GM06990 (cell line): Measurements from ENCODE around the gene SOAT2.

ENCODE experiments used
- DNase-seq: peaks from one replicate; pipeline ENCODE4 v3.0.0-alpha.2; 2011; ENCODE audit not compliant: insufficient read length; ENCODE audit errors: extremely low read depth
- H3K27me3 ChIP-seq: replicated peaks from 2 replicates; pipeline ENCODE4 v1.6.0; 2011; ENCODE audit warnings: low read length; ENCODE audit not compliant: control insufficient read depth, insufficient read depth
- H3K36me3 ChIP-seq: 2 replicates; pipeline ENCODE4 v1.5.1; 2011; ENCODE audit warnings: low read length; ENCODE audit not compliant: control insufficient read depth, insufficient read depth
- H3K4me3 ChIP-seq: replicated peaks from 2 replicates; pipeline ENCODE4 v1.5.1; 2011; ENCODE audit warnings: low read depth, mild to moderate bottlenecking, control low read depth, low read length
- TF ChIP-seq, protein P1 (sequence below): IDR thresholded peaks from 2 replicates; pipeline ENCODE4 v1.5.1; 2011; ENCODE audit warnings: low read length, control low read depth, mild to moderate bottlenecking, inconsistent platforms; ENCODE audit not compliant: insufficient read depth, poor library complexity, severe bottlenecking

Gene SOAT2

DNA sequence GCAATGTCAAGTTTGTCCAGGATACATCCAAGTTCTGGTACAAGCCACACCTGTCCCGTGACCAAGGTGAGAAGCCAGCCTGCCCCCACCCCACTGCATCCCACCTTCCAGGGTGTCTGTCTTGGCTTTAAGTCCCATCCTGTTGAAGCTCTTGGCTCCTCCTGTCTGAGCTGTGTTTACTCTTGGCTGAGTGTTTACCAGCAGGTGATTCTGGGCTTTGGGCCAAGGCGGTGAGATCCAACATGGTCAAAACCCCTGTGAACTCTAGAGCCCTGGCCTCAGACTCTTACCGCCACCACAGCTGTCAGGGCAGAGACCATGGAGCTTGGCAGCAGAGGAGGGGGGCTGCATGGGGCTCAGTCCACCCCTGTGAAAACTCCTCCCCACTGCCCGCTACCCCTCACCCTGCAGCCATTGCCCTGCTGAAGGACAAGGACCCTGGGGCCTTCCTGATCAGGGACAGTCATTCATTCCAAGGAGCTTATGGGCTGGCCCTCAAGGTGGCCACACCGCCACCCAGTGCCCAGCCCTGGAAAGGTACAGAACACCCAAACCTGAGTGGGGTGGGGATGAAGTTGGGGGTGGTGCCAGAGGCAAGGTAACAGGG is 41.8 kb upstream of the SOAT2 start:
- TF ChIP-seq, protein P1, sequence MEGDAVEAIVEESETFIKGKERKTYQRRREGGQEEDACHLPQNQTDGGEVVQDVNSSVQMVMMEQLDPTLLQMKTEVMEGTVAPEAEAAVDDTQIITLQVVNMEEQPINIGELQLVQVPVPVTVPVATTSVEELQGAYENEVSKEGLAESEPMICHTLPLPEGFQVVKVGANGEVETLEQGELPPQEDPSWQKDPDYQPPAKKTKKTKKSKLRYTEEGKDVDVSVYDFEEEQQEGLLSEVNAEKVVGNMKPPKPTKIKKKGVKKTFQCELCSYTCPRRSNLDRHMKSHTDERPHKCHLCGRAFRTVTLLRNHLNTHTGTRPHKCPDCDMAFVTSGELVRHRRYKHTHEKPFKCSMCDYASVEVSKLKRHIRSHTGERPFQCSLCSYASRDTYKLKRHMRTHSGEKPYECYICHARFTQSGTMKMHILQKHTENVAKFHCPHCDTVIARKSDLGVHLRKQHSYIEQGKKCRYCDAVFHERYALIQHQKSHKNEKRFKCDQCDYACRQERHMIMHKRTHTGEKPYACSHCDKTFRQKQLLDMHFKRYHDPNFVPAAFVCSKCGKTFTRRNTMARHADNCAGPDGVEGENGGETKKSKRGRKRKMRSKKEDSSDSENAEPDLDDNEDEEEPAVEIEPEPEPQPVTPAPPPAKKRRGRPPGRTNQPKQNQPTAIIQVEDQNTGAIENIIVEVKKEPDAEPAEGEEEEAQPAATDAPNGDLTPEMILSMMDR: peak; percentile 37
- Histone ChIP-seq H3K27me3 (no peaks in the 10 kb centered on the region; the same call in 1 of the 2 replicates), H3K4me3 (no peak overlapping the region), H3K36me3 (peaks cover 12% of the 10 kb centered on the region)
- DNase-seq: no peak

DNA sequence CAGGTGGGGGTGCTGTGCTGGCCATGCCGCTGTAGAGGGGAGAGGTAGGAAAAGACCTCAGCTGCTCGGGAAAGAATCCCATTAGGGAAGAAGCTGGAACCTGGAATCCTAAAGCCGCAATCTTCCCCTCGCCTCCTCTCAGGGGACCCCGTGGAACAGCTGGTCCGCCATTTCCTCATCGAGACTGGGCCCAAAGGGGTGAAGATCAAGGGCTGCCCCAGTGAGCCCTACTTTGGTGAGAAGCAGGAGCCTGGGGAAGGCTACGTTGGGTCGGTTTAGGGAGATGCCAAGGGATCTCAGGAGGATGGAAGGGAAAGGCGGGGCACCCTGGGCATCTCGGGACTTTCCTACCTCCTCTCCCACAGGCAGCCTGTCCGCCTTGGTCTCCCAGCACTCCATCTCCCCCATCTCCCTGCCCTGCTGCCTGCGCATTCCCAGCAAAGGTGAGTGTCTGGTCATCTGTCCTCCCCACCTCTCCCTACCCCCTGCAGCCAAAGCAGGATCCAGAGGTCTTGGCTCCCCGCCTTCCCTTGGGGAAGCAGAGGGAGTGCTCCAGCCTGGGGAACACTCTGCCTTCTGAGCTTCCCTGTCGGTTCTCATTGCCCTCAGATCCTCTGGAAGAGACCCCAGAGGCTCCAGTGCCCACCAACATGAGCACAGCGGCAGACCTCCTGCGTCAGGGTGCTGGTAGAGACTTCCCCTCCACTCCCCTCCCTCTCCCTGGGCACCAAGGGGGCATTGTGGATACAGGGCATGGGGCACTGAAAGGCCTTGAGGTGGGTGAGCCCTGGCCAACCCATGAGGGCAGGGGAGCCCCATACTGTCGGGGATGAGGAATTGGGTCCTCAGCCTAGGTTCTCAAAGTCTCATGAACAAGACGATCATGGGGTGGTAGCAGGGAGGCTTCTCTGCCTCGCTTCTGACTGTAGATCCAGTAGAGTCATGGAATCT is 41.0 kb upstream of the SOAT2 start:
- TF ChIP-seq, protein P1: no peak
- Histone ChIP-seq H3K36me3 (peaks cover 12% of the 10 kb centered on the region), H3K4me3 (no peak overlapping the region), H3K27me3 (no peaks in the 10 kb centered on the region; the same call in 1 of the 2 replicates)
- no peak for DNase-seq

DNA sequence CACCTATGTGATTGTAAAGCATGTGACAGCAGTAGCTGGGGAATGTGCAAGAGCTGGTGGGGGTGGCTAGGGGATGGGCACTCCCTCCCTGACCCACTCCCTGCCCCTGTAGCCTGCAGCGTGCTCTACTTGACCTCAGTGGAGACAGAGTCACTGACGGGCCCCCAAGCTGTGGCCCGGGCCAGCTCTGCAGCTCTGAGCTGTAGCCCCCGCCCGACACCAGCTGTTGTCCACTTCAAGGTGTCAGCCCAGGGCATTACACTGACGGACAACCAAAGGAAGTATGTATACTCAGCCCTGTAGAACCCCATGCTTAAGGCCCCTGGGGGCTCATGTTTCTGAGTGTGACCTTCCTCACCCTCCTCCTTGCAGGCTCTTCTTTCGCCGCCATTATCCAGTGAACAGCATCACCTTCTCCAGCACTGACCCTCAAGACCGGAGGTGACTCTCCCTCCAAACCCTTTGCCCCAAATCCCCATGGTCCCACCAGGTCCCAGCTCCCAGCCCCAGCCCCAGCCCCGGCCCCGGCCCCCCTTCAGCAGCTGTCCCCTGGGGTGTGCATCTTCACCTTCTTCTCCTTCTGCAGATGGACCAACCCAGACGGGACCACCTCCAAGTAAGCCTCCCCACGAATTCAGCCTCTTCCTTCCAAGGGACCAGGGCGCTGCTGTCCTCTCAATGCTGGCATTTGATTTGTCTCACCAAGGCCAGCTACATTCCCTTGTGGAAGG is 40.1 kb upstream of the SOAT2 start:
- Histone ChIP-seq H3K4me3 (no peak overlapping the region), H3K36me3 (peaks cover 12% of the 10 kb centered on the region), H3K27me3 (no peaks in the 10 kb centered on the region; the same call in 1 of the 2 replicates)
- TF ChIP-seq, protein P1: no peak
- no peak for DNase-seq

DNA sequence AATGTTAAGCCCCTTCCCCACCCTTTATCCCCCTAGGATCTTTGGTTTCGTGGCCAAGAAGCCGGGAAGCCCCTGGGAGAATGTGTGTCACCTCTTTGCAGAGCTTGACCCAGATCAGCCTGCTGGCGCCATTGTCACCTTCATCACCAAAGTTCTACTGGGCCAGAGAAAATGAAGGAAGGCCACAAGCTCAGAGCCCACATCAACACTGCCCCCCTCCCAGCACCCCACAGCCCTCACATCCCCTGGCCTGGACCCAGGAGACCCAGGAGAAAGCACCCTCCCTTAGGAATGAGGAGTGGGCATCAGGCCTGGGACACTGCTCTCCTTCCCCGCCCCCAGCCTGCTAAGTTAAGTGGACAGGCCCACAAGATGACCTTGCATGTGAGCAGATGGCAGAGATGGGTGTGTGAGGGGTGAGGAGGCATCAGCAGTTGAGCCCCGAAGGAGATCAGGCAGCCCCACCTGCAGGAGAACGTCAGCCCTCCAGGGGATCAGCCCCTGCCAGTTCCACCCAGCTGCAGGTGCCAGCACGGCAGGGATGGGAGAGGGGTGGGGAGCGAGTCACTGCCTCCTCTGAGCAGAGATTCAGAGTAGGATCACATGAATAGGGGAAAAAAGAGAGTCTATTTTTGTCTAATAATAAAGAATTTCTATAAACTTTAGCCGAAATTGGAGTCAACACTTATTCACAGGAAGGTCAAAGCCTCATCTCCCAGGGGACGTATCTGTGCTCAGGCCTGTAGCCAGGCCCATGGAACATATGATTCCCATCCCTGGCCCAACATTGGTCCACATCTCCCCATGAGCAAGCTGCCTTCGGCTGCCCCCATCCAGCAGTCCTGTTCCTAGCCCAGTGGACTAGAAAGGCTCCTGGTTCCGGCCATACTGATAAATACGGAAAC is 39.3 kb upstream of the SOAT2 start:
- peaks cover 12% of the 10 kb centered on the region for H3K36me3 ChIP-seq
- DNase-seq: no peak
- TF ChIP-seq, protein P1: no peak
- no peak overlapping the region for H3K4me3 ChIP-seq
- no peaks in the 10 kb centered on the region; the same call in 1 of the 2 replicates for H3K27me3 ChIP-seq
